NB4 (cell line): ENCODE data around the gene FABP1.

Experiments used
- CTCF ChIP-seq: IDR thresholded peaks from one replicate; pipeline ENCODE4 v1.5.1; 2012; ENCODE audit warnings: low read depth, low read length
- MAX ChIP-seq: IDR thresholded peaks from 2 replicates; pipeline ENCODE4 v1.6.1; 2011; ENCODE audit warnings: low read depth, low read length
- POLR2A ChIP-seq: IDR thresholded peaks from 2 replicates; pipeline ENCODE4 v1.6.1; 2011; ENCODE audit warnings: mild to moderate bottlenecking; ENCODE audit not compliant: insufficient read length; ENCODE audit errors: extremely low read depth

GRCh38 chr2:88099798-88100488, 27.9 kb downstream of the FABP1 start:
- no peak for TF ChIP-seq CTCF
- no peak for TF ChIP-seq MAX
- no peak for TF ChIP-seq POLR2A
